ENCODE measurements around the gene MRPL28. TPM values are rescaled to one million over a fixed set of nuclear protein-coding genes. Genes with fewer than 3 reads are reported as not detected.

MRPL28 gene
- total and polyA plus RNA-seq, 2 donors (not counting 1 experiment from before 2014, with no cell fraction given) = 65.2 to 86.5 TPM

DNA sequence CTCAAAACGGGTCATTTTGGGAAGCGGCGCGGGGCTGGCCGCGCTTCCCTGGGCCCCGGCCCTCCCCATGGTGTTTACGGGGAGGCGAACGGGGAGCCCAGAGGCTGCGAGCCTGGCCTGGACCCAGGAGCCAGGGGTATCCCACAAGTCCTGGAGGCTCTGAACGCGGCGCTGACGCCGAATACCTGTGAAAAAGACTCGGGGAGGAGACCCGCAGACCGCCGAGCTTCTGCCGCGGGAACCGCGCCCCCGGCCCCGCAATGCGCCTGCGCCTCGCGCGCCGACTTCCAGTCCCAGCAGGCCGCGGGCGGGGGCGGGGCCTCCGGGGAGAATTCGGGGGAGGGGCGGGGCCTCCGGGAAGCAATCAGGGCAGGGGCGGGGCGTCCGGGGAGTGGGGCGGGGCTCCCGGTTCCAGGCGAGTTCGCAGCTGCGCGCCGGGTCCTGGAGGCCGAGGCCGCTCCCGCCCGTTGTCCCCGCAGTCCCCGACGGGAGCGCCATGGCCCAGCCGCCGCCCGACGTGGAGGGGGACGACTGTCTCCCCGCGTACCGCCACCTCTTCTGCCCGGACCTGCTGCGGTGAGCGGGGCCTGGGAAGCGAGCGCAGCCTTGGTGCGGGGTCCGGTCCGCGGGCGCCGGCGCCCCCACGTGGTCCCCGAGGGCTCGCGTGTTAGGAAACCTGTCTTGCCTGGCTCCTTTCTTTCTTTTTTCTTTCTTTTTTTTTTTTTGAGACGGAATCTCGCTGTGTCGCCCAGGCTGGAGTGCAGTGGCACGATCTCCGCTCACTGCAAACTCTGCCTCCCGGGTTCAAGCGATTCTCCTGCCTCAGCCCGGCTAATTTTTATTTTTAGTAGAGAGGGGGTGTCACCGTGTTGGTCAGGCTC is 31.4 kb upstream of the MRPL28 start, which contains the start of gene DECR2:
Gene DECR2, plus strand, starts transcription at position 418 of the 881 bp plus-strand sequence. Its CDS starts 79 bp downstream, at position 497.
- H4K20me1 ChIP-seq (ENCODE audit: control insufficient read depth, extremely low read depth, insufficient read depth, low read length) = no peaks in the 10 kb centered on the region
- H3K79me2 ChIP-seq (ENCODE audit: control insufficient read depth, insufficient read depth, low read length) = peaks cover 1% of the 10 kb centered on the region
- H3K4me3 ChIP-seq (replicated peaks in 1 of 4; ENCODE audit: control extremely low read depth in 1 of 4, insufficient read depth in 1 of 4, low read depth in 3 of 4, low read length in 4 of 4) = peak within 1 kb of the TSS; percentile 71 to 85 (median 83)

DNA sequence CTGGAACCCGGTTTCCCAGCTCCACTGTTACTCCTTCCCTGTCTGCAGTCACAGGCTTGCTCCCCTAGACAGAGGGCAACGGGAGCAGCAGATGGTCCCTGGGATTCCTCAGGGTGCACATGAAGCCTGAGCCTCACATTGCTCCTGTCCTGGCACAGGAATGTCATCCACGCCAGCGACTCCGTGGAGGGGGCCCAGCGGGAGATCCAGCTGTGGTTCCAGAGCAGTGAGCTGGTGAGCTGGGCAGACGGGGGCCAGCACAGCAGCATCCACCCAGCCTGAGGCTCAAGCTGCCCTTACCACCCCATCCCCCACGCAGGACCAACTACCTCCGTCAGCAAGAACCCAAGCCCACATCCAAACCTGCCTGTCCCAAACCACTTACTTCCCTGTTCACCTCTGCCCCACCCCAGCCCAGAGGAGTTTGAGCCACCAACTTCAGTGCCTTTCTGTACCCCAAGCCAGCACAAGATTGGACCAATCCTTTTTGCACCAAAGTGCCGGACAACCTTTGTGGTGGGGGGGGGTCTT is 29.8 kb upstream of the MRPL28 start:
- DNase-seq (ENCODE audit: low read depth in 2 of 2) = no peak
- Histone ChIP-seq H3K36me3 (ENCODE audit: control insufficient read depth, insufficient read depth, low read length) (peaks cover 8% of the 10 kb centered on the region), H3K27ac (ENCODE audit: insufficient read depth, low read length) (no peak overlapping the region)

More for the DNA sequence above, 31.4 kb upstream of the MRPL28 start, which contains the start of gene DECR2:
- DNase-seq (ENCODE audit: low read depth in 2 of 2) = peak; percentile 83 to 91
- Histone ChIP-seq H3K27me3 (ENCODE audit: control insufficient read depth, insufficient read depth, low read length) (no peaks in the 10 kb centered on the region), H3K36me3 (ENCODE audit: control insufficient read depth, insufficient read depth, low read length) (peaks cover 8% of the 10 kb centered on the region), H3K4me1 (ENCODE audit: control insufficient read depth, extremely low read depth, insufficient read depth, low read length) (peaks cover 2% of the 10 kb centered on the region), H3K9ac (ENCODE audit: insufficient read depth, low read length) (peak within 1 kb of the TSS; percentile 86), H3K27ac (ENCODE audit: insufficient read depth, low read length) (peak within 1 kb of the TSS; percentile 67), H2AFZ (ENCODE audit: low read length) (peak within 1 kb of the TSS; percentile 83), H3K9me3 (ENCODE audit: control insufficient read depth, insufficient read depth, low read depth, low read length) (no peaks in the 10 kb centered on the region), H3K4me2 (ENCODE audit: extremely low read depth, insufficient read depth, low read length) (peak within 1 kb of the TSS; percentile 75)
- TF ChIP-seq, protein P1, sequence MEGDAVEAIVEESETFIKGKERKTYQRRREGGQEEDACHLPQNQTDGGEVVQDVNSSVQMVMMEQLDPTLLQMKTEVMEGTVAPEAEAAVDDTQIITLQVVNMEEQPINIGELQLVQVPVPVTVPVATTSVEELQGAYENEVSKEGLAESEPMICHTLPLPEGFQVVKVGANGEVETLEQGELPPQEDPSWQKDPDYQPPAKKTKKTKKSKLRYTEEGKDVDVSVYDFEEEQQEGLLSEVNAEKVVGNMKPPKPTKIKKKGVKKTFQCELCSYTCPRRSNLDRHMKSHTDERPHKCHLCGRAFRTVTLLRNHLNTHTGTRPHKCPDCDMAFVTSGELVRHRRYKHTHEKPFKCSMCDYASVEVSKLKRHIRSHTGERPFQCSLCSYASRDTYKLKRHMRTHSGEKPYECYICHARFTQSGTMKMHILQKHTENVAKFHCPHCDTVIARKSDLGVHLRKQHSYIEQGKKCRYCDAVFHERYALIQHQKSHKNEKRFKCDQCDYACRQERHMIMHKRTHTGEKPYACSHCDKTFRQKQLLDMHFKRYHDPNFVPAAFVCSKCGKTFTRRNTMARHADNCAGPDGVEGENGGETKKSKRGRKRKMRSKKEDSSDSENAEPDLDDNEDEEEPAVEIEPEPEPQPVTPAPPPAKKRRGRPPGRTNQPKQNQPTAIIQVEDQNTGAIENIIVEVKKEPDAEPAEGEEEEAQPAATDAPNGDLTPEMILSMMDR (conservative IDR thresholded peaks at IDR 0.05 in 1 of 2, IDR thresholded peaks at IDR 0.05 in 1 of 2; ENCODE audit: low read depth in 1 of 2, low read length in 2 of 2) = peak; percentile 31 to 32
- no peak for TF ChIP-seq EZH2 (IDR thresholded peaks at IDR 0.05; ENCODE audit: low read length, missing control alignments)

More for the DNA sequence above, 29.8 kb upstream of the MRPL28 start:
- Histone ChIP-seq H3K9me3 (ENCODE audit: control insufficient read depth, insufficient read depth, low read depth, low read length) (no peaks in the 10 kb centered on the region), H3K4me3 (replicated peaks in 1 of 4; ENCODE audit: control extremely low read depth in 1 of 4, insufficient read depth in 1 of 4, low read depth in 3 of 4, low read length in 4 of 4) (peak overlapping the region in 3 of 4 experiments; percentile 71 to 85 (median 84)), H2AFZ (ENCODE audit: low read length) (no peak overlapping the region), H4K20me1 (ENCODE audit: control insufficient read depth, extremely low read depth, insufficient read depth, low read length) (no peaks in the 10 kb centered on the region), H3K27me3 (ENCODE audit: control insufficient read depth, insufficient read depth, low read length) (no peaks in the 10 kb centered on the region), H3K79me2 (ENCODE audit: control insufficient read depth, insufficient read depth, low read length) (peaks cover 1% of the 10 kb centered on the region), H3K4me2 (ENCODE audit: extremely low read depth, insufficient read depth, low read length) (peak overlapping the region; percentile 69), H3K4me1 (ENCODE audit: control insufficient read depth, extremely low read depth, insufficient read depth, low read length) (peaks cover 2% of the 10 kb centered on the region), H3K9ac (ENCODE audit: insufficient read depth, low read length) (no peak overlapping the region)
- no peak for TF ChIP-seq EZH2 (IDR thresholded peaks at IDR 0.05; ENCODE audit: low read length, missing control alignments)
- TF ChIP-seq, protein P1 (conservative IDR thresholded peaks at IDR 0.05 in 1 of 2, IDR thresholded peaks at IDR 0.05 in 1 of 2; ENCODE audit: low read depth in 1 of 2, low read length in 2 of 2) = no peak

Data from fibroblast of lung (primary cell).